NCI-H510A treated with DMSO at 0.1 percent for 48 hours (cell line): ENCODE measurements around the gene AAK1.
"Not testable (repeated sequence)": the region's sequence is repeated elsewhere in the genome, so short reads cannot be mapped to it uniquely, and the experiment has no call there.

Source experiments
- DNase-seq: peaks from one replicate; lab custom pipeline; 2025; lab: John Stamatoyannopoulos, UW

AAK1 gene

DNA sequence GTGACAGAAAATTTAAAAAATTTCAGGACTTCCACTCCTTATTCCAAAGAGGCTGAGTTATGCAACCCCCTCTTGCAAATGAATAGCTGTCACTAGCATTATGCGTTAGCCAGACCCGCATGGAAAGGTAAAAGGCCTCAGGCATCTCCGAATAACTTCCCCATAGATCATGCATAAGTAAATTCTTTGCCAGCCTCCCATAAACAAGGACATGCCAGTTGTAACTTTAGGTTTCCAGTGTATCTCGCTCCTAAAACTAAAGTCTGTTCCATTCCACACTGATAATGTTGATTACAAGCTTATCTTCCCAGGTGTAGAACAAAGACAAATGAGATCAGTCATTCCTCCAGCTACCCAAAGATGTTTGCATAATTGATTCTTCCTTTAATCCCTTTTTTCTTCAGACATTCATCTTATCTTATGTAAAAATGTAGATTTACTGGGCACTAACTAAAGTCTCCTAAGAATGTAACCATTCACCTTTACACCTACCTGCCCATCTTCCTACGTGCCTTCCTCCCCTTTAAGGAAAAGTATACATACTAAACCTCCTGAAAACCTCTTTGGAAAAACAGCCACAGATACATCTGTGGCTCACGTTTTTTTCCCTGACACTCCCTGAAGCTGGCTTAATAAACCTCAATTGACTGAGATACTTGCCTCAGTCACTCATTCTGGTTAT is 192.7 kb downstream of the AAK1 start:
- no peak for DNase-seq

DNA sequence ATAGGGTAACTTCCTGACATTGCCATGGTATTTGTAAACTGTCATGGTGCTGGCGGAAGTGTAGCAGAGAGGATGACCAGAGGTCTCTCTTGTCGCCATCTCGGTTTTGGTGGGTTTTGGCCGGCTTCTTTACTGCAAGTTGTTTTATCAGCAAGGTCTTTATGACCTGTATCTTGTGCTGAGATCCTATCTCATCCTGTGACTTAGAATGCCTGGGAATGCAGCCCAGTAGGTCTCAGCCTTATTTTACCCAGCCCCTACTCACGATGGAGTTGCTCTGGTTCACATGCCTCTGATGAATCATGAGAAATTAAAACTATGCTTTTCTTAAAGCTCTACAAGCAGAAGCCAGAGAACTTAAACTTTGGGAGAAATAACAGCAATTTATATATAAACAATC is 193.6 kb downstream of the AAK1 start:
- no peak for DNase-seq

DNA sequence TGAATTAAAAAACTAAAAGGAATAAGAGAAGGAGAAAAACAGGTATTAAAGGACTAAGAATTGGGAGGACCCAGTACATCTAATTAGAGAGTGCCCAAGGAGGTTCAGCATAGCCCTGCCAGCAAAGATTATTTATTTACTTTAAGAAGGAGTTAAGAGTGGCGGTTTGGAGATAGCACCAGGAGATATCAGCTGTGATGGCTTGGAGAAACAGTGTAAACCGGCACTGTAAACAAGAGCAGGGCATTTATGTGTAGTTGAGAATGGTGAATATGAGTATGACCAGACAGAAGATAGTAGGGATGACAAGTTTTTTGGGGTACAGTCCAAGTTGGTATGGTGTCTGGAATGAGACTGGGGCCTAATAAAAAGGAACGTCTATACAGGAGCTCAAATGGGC is 199.9 kb downstream of the AAK1 start:
- DNase-seq = not testable (repeated sequence)

GRCh38 chr2:69439499-69439898 is 204.0 kb downstream of the AAK1 start:
- DNase-seq = not testable (repeated sequence)

GRCh38 chr2:69438580-69438979 is 205.0 kb downstream of the AAK1 start:
- no peak for DNase-seq

- peak; percentile 70 for DNase-seq
These were observed 205.8 kb downstream of the AAK1 start for GRCh38 chr2:69437751-69438154.

DNA sequence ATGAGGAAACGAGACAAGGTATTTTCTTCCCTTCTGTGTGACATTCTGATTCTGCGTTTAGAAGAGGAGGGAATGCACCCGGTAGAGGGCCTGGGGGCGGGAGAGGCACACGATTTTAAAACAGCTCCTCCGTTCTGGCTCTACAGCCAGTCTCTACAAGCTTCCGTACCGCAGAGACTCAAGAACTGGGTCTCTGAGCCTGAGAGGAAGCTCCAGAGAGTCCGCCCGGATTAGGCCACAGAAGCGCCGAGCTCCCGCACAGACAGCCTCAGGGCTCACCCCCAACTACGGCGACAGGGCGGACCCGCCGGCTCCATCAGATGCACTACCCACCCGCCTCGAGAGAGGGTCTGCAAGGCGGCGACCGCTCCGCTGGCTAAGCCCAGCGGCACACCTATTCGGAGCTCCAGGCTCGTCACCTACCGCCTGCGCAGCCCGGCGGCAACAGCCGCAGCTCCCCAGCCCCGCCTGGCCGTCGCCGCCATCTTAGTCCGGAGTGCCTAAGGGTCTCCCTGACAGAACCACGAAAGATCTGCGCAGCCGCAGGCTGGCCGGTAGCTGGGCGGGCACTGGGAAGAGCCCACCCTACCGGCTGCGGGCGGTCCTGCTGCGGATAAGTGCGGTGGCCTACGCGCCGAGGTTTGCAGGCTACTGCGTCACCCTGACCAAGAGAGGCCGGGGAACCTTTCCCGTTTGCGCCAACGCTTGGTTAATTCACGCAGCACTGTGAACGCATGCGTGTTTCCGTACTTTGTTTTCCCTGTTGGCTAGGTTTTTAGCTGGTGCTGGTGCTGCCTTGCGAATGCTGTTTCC is 206.4 kb downstream of the AAK1 start, which contains the start of gene NFU1:
TSS of gene NFU1 (minus strand) at position 498 of the 813 bp plus-strand sequence. CDS start at position 485, 13 bp downstream.
- DNase-seq = peak; percentile 84

GRCh38 chr2:69436596-69436937 is 207.0 kb downstream of the AAK1 start:
- DNase-seq = peak; percentile 46

- DNase-seq = no peak
These were observed 208.8 kb downstream of the AAK1 start for GRCh38 chr2:69434753-69435152.

- DNase-seq = no peak
These were observed 213.9 kb downstream of the AAK1 start for GRCh38 chr2:69429491-69430183.

DNA sequence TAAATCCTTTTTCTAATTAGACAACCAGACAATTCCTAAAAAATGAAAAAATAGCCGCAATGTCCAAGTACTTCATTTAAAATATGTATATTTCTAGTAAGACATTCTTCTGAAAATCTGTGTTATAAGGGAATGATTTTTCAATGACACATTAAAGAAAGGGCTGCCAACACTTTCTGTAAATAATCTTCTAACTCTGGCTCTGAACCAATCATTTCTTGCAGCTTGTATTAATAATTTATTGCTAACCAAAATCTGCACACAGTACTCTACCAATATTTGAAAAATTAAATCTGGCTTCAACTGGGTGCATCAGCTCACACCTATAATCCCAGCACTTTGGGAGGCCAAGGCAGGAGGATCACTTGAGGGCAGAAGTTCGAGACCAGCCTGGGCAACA is 214.6 kb downstream of the AAK1 start:
- no peak for DNase-seq

DNA sequence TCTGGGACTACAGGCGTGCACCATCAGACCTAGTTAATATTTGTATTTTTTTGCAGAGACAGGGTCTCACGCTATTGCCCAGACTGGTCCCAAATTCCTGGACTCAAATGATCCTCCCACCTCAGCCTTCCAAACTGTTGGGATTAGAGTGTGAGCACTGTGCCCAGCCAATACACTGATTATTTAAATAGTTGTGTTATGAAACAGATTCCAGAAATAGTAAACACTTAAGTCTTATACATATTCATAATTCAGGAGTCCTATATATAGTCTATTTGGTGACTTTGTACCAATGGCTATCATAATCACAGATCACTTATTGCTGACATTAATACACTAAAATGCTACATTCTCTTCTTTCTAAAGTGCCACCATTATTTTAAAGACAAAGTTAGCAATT is 219.1 kb downstream of the AAK1 start:
- no peak for DNase-seq

DNA sequence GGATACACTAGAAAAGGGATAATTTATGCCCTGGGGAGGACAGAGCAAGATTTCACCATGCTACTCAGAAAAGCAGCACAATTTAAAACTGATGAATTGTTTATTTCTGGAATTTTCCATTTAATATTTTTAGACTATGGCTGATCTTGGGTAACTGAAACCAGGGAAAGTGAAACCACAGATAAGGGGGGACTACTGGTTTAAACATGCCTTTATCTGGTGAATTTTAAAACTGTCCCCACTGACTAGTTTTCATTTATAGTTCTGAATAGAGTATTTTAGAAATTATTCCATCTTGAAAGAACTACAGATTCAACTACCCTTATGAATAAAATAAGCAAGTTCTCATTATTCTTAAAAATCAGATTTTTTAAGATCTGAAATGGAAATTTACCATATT is 221.3 kb downstream of the AAK1 start:
- no peak for DNase-seq

DNA sequence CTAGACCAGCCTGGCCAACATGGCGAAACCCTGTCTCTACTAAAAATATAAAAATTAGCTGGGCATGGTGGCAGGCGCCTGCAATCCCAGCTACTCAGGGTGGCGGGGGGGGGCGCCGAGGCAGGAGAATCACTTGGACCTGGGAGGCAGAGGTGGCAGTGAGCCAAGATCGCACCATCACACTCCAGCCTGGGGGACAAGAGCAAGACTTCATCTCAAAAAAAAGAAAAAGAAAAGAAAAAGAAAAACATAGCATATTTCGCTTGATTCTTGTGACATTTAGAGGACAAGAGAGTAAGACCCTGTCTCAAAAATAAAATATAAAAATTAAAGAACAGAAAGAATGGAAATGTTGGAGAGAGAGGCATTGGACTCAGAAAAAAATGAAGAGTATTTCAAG is 224.4 kb downstream of the AAK1 start:
- not testable (repeated sequence) for DNase-seq

DNA sequence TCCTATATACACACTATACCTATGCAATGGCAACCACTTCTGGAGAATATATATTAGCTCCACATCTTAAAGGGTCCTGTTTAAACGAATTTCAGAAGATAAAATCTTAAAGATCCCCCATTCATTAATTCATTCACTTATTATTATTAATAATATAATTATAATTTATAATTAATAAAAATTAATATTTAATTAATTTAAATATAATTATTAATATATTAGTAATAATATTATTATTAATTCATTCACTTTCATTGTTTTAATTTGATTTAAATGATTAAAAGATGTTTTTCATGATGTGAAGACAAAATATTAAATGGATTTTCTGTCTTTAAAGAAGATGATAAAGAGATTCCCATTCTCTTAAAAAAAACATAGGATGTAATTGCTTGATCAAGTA is 227.4 kb downstream of the AAK1 start:
- DNase-seq = no peak
